GM18868 (cell line): ENCODE results near the gene PRDX5.

ENCODE experiments used
- ATAC-seq: cut with Tn5 transposase; IDR thresholded peaks from one replicate; pipeline ENCODE4 v1.9.1; 2021; ENCODE audit warnings: mild to moderate bottlenecking, moderate library complexity; ENCODE audit not compliant: unreplicated experiment

Gene PRDX5

DNA sequence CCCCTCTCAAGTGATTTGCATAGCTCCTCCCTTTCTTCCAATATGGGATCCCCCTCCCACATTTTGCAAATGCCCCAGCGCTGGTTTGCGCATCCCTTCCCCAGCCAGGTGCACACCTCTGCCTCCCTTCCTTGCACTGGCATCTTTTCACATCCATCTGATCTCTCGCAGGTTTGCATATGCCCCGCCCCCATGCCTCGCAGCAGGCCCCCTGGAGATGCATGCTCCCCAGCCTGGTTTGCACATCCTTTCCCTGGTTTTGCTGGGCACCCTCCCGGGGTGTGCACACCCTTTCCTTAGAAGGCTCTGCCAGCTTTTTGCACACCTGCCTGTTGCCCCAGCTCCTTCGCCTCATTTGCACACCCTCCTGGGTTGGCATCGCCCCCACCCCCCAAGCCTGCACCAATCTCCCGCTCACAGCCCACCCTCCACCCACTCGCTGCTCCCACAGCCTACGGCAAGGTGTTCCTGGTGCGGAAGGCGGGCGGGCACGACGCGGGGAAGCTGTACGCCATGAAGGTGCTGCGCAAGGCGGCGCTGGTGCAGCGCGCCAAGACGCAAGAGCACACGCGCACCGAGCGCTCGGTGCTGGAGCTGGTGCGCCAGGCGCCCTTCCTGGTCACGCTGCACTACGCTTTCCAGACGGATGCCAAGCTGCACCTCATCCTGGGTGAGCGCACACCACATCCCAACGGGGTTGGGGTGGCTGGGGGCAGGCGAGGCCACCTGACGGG lies 42.0 kb downstream of the PRDX5 start:
- ATAC-seq = no peak

- ATAC-seq = no peak
Measured at GRCh38 chr11:64360448-64360921, 42.6 kb downstream of the PRDX5 start.

- no peak for ATAC-seq
Measured at GRCh38 chr11:64361659-64362058, 43.7 kb downstream of the PRDX5 start.

- no peak for ATAC-seq
Measured at GRCh38 chr11:64362339-64362738, 44.4 kb downstream of the PRDX5 start.

DNA sequence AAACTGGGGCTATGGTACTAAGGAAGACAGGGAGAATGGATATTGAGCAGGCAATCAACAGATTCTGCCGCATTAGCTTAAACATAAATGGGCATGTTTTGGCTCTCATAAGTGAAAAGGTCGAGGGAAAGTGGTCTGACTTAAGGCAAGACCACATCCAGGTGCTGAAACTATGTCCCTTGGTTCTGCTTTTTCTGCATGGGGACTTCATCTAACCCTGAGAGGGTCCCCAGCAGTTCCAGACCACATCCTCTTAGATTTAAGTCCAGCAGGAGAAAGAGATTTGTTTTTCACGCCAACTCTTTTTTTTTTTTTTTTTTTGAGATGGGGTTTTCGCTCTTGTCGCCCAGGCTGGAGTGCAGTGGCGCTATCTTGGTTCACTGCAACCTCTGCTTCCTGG lies 46.5 kb downstream of the PRDX5 start:
- ATAC-seq = no peak

- ATAC-seq = no peak
Measured at GRCh38 chr11:64364911-64365310, 47.0 kb downstream of the PRDX5 start.

- ATAC-seq = no peak
Measured at GRCh38 chr11:64366751-64367150, 48.8 kb downstream of the PRDX5 start.

- ATAC-seq = no peak
Measured at GRCh38 chr11:64367931-64368672, 50.2 kb downstream of the PRDX5 start.

- no peak for ATAC-seq
Measured at GRCh38 chr11:64368673-64369074, 50.8 kb downstream of the PRDX5 start.

DNA sequence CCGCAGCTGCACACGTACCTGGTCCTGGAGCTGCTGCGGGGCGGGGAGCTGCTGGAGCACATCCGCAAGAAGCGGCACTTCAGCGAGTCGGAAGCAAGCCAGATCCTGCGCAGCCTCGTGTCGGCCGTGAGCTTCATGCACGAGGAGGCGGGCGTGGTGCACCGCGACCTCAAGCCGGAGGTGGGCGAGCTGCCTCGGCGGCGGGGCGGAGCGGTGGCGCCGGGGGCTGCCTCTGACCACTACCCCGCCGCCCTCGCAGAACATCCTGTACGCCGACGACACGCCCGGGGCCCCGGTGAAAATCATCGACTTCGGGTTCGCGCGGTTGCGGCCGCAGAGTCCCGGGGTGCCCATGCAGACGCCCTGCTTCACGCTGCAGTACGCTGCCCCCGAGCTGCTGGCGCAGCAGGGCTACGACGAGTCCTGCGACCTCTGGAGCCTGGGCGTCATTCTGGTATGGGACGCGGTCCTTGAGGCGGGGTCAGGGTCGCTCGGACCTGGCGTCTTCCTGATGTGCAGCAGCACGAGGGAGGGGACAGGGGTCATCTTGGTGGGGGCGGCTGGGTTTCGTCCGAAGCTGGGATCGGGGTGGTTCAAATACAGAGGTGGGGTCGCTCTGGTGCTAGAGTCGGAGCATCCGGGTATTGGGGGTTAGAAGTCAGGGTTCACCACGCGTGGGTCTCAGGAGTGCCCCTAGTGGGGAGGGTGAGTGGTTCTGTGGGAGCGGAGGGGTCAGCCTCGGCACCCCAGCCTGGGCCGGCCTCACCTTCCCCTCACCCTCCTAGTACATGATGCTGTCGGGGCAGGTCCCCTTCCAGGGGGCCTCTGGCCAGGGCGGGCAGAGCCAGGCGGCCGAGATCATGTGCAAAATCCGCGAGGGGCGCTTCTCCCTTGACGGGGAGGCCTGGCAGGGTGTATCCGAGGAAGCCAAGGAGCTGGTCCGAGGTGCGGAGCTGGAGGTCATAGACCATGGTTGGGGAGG lies 51.8 kb downstream of the PRDX5 start:
- ATAC-seq = no peak

DNA sequence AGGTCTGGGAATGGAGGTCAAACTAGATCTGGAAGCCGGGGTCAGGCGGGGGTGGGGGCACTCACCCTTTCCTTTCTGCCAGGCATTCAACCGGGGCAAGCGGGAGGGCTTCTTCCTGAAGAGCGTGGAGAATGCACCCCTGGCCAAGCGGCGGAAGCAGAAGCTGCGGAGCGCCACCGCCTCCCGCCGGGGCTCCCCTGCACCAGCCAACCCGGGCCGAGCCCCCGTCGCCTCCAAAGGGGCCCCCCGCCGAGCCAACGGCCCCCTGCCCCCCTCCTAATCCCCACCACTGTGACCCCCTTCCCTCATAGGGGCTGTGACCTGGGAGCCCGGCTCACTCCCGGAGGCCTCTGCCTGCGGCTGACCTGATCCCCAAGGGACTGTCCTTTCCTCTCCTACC lies 53.3 kb downstream of the PRDX5 start:
- ATAC-seq = no peak
